ENCODE data around the gene HBS1L. TPM values are rescaled to one million over a fixed set of nuclear protein-coding genes. Genes with fewer than 3 reads are reported as not detected.

The HBS1L gene
- total and polyA plus RNA-seq, 11 donors = 23.6 to 101 (median 81.3) TPM

DNA sequence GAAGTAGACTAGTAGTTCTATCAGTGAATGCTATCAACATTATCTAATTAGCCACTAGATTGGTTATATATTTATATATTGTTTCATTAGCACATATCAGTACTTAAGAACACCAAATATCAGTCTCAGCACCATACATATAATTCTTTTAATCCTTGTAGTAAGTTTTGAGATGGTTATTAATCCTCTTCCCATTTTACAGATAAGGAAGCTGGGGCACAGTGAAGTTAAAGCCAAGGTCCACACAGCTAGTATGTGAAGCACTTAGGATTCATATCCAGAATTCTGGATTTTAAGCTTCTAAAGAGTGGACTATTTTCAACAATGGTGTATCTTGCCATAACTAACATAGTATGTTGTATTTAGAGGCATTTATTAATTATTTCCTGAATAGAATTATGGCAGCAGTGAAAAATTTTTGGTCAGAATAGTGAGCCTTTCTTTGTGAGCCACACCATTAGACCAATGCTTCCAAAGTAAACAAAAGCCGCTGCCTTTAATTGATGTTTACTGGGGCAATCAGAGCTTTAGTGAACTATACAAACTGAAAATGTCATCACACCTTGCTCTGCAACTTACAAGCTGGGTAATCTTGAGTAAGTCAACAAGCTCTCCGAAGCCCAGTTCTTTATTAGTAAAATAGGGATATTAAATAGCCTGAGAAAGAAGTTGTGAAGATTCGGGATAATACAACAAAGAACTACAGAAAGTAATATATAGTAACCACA lies 41.9 kb upstream of the HBS1L start:
- Histone ChIP-seq H3K9me3 (no peaks in the 10 kb centered on the region), H3K27me3 (peaks cover 0 to 4% (median 0%) of the 10 kb centered on the region in 9 donors), H3K4me3 (no peak overlapping the region), H3K4me1 (no peaks in the 10 kb centered on the region), H3K36me3 (no peaks in the 10 kb centered on the region), H3K27ac (no peak overlapping the region)
- intact Hi-C loops (cut with DNase I) = no loop called here
- DNase-seq (no peak), ATAC-seq (no peak)
- TF ChIP-seq, protein P1, sequence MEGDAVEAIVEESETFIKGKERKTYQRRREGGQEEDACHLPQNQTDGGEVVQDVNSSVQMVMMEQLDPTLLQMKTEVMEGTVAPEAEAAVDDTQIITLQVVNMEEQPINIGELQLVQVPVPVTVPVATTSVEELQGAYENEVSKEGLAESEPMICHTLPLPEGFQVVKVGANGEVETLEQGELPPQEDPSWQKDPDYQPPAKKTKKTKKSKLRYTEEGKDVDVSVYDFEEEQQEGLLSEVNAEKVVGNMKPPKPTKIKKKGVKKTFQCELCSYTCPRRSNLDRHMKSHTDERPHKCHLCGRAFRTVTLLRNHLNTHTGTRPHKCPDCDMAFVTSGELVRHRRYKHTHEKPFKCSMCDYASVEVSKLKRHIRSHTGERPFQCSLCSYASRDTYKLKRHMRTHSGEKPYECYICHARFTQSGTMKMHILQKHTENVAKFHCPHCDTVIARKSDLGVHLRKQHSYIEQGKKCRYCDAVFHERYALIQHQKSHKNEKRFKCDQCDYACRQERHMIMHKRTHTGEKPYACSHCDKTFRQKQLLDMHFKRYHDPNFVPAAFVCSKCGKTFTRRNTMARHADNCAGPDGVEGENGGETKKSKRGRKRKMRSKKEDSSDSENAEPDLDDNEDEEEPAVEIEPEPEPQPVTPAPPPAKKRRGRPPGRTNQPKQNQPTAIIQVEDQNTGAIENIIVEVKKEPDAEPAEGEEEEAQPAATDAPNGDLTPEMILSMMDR (IDR thresholded peaks at IDR 0.05) = no peak
- no peak for TF ChIP-seq POLR2A (IDR thresholded peaks at IDR 0.05)
- WGBS, 4 donors = 69 to 88% (median 79%) methylated on average over 3 of the region's 3 CpGs

DNA sequence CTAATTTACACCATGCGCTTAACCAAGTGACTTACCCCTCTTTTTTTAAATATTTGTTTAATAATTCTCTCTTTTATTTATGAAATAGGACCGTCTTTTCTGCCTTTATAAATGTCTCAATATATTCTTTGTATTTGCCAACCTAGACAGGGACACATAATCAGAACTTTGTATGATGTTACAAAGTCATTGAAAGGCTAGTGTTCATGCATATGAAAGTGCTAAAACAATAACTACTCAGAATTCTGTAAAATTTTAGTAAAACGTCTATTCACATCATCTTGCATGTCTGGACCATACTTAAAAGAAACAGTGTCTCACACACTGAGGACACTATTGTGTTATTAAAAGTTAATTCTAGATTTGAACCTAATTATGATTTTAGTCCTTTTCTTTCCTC lies 41.1 kb upstream of the HBS1L start:
- H3K9me3 ChIP-seq = no peaks in the 10 kb centered on the region
- no peak for TF ChIP-seq POLR2A (IDR thresholded peaks at IDR 0.05)
- TF ChIP-seq, protein P1 (IDR thresholded peaks at IDR 0.05) = no peak
- H3K4me3 ChIP-seq = no peak overlapping the region
- H3K4me1 ChIP-seq = no peaks in the 10 kb centered on the region
- no peak for DNase-seq
- peaks cover 0 to 4% (median 0%) of the 10 kb centered on the region in 9 donors for H3K27me3 ChIP-seq
- H3K27ac ChIP-seq = no peak overlapping the region
- intact Hi-C loops (cut with DNase I) = no loop called here
- no peak for ATAC-seq
- no peaks in the 10 kb centered on the region for H3K36me3 ChIP-seq
- WGBS, 4 donors = 62 to 70% (median 66%) methylated on average over 3 of the region's 3 CpGs

DNA sequence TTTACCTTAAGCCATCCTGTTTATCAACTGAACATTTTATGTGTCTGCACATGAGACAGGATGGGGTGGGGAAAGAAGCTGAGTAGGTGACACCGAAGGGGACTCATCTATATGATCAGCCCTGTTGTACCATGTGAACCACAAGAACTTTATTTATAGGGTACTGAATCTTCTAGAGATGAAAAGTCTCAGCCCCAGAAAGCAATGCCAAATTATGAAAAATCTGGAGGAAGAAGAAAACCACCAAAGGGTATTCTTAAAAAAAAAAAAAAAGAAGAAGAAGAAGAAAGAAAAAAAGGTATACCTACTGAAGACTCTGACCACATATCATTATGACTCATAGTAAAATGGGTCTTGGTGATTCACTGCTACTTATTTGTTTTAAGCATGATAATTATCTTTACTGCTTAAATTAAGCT lies 39.8 kb upstream of the HBS1L start:
- H3K9me3 ChIP-seq = no peaks in the 10 kb centered on the region
- intact Hi-C loops (cut with DNase I) = no loop called here
- H3K36me3 ChIP-seq = no peaks in the 10 kb centered on the region
- H3K4me3 ChIP-seq = no peak overlapping the region
- peaks cover 0 to 4% (median 0%) of the 10 kb centered on the region in 9 donors for H3K27me3 ChIP-seq
- 81 to 86% (median 85%) methylated on average over 1 of the region's 1 CpG for WGBS, 4 donors
- peak overlapping the region in 1 of 12 donors; percentile 27 for H3K27ac ChIP-seq
- ATAC-seq (no peak), DNase-seq (no peak)
- no peak for TF ChIP-seq POLR2A (IDR thresholded peaks at IDR 0.05)
- TF ChIP-seq, protein P1 (IDR thresholded peaks at IDR 0.05) = no peak
- no peaks in the 10 kb centered on the region for H3K4me1 ChIP-seq

DNA sequence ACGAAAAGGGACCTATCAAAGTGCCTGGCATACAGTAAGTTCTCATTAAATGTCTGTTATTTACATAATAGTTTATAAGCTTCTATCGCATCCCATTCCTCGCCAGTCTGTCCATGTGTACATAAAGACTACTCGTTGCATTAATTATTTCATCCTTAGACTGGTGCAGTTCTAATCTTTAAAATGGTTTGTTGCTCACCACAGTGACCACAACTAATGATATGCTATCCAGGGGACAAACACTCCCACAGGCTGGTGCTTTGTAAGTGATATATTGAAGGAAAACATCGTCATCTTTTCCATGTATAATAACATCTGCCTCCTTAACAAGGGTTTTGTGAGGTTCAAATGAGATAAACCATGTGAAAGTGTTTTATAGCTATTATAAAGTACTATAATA lies 39.0 kb upstream of the HBS1L start:
- intact Hi-C loops (cut with DNase I) = no loop called here
- Histone ChIP-seq H3K4me1 (peaks cover 0 to 3% (median 0%) of the 10 kb centered on the region in 12 donors), H3K36me3 (no peaks in the 10 kb centered on the region), H3K4me3 (no peak overlapping the region), H3K27ac (no peak overlapping the region), H3K9me3 (no peaks in the 10 kb centered on the region), H3K27me3 (no peaks in the 10 kb centered on the region)
- WGBS, 4 donors = 51 to 85% (median 69%) methylated on average over 5 of the region's 5 CpGs
- DNase-seq (no peak), ATAC-seq (no peak)
- TF ChIP-seq, protein P1 (IDR thresholded peaks at IDR 0.05) = no peak
- no peak for TF ChIP-seq POLR2A (IDR thresholded peaks at IDR 0.05)
